Frontal cortex (tissue), 4 donors: ENCODE results near the gene ANGPTL3. TPM values are rescaled to one million over a fixed set of nuclear protein-coding genes. Genes with fewer than 3 reads are reported as not detected.

Experiments used
- DNase-seq, 2 donors: peaks; one replicate each; pipeline ENCODE4 v3.0.0; 2012; ENCODE audit warnings: low spot score in 2 of 2
- FAIRE-seq: peaks from 2 replicates; lab custom pipeline; 2012; peaks lifted over from hg19 to GRCh38; lab: Jason Lieb, UNC
- total RNA-seq: library from RNA; depleted of rRNA; stranded (reverse); fragments of >200 nt; gene quantifications from one replicate; pipeline ENCODE4 v1.2.3, GENCODE V29; 2014
- donor health status: control.
- donor health status: control.
- donor health status: control.

ANGPTL3 gene
- total RNA-seq, 1 donor from 2014 or later, result not detected

DNA sequence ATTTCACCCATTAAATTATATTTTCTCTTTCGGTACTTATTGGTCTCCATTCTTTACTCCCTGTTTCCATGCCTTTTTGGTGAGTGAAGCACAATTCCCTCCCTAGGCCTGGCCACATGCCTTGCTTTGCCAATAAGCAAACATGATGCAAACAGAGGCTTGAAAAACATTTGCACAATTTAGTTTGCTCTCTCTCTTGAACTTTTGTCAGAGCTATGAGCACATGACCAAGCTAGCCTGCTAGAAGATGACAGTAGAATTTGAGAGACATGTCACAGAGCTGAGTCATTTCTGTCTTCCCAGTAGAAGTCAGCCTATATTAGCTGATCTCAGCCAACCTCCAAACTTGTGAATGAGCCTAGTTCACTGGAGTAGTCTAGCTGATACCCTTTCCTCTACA, 24.6 kb downstream of the ANGPTL3 start:
- no peak for FAIRE-seq
- DNase-seq, result no peak

- FAIRE-seq (no peak), DNase-seq (no peak)
Observed at GRCh38 chr1:62625415-62625814, 28.1 kb downstream of the ANGPTL3 start.

- no peak for FAIRE-seq
- no peak for DNase-seq
Observed at GRCh38 chr1:62628506-62628905, 31.2 kb downstream of the ANGPTL3 start.

- FAIRE-seq (no peak), DNase-seq (no peak)
Observed at GRCh38 chr1:62637392-62638105, 40.2 kb downstream of the ANGPTL3 start.

GRCh38 chr1:62643283-62643682, 46.0 kb downstream of the ANGPTL3 start:
- no peak for FAIRE-seq

GRCh38 chr1:62652387-62652786, 55.1 kb downstream of the ANGPTL3 start:
- DNase-seq, result no peak
- FAIRE-seq, result no peak

More at GRCh38 chr1:62643283-62643682, 46.0 kb downstream of the ANGPTL3 start:
- DNase-seq, result no peak

DNA sequence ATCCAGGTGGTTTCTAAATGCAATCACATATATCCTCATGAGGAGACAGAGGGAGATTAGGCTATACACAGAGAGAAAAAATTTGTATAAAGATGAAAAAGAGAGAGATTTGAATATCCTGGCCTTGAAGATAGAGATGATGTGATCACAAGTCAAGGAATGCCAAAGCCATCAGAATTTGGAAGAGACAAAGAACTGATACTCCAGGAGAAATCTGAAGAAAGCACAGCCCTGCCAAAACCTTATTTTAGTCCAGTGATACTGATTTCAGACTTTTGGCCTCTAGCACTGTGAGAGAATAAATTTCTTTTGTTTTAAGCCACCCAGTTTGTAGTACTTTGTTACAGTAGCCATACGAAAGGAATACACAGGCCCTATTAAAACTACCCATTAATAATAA, 57.4 kb downstream of the ANGPTL3 start:
- DNase-seq (no peak), FAIRE-seq (no peak)

Other genes with a start within 250 kb of the ANGPTL3 start
- gene USP1, start 160.5 kb upstream of the ANGPTL3 start, total RNA-seq, result 59.5 TPM
- 172 TPM for gene DOCK7, start 90.9 kb downstream of the ANGPTL3 start, total RNA-seq
- gene ATG4C, start 186.6 kb downstream of the ANGPTL3 start, total RNA-seq, result 34.2 TPM